ENCODE results near the gene CLTB. TPM values are rescaled to one million over a fixed set of nuclear protein-coding genes. Genes with fewer than 3 reads are reported as not detected.

Gene CLTB
- total RNA-seq, 1 donor from 2014 or later, result 95.1 TPM

- no peak for TF ChIP-seq CTCF (IDR thresholded peaks at IDR 0.05)
- peaks cover 27% of the 10 kb centered on the region for H3K4me1 Mint-ChIP-seq (ENCODE audit: unreplicated experiment)
- no peak for DNase-seq (ENCODE audit: extremely low spot score, unreplicated experiment)
Measured at GRCh38 chr5:176387384-176387925, 28.9 kb downstream of the CLTB start.

GRCh38 chr5:176386491-176386890 is 29.8 kb downstream of the CLTB start:
- Mint-ChIP-seq H3K9me3 (ENCODE audit: unreplicated experiment) (no peaks in the 10 kb centered on the region), H3K4me1 (ENCODE audit: unreplicated experiment) (peaks cover 27% of the 10 kb centered on the region), H3K36me3 (ENCODE audit: unreplicated experiment) (peaks cover 13% of the 10 kb centered on the region), H3K4me3 (ENCODE audit: unreplicated experiment) (peak overlapping the region; percentile 50), H3K27me3 (ENCODE audit: unreplicated experiment) (no peaks in the 10 kb centered on the region), H3K27ac (ENCODE audit: unreplicated experiment) (no peak overlapping the region)
- TF ChIP-seq CTCF (IDR thresholded peaks at IDR 0.05), result no peak
- no peak for DNase-seq (ENCODE audit: extremely low spot score, unreplicated experiment)

More at GRCh38 chr5:176387384-176387925, 28.9 kb downstream of the CLTB start:
- Mint-ChIP-seq H3K9me3 (ENCODE audit: unreplicated experiment) (no peaks in the 10 kb centered on the region), H3K27ac (ENCODE audit: unreplicated experiment) (peak overlapping the region; percentile 98), H3K36me3 (ENCODE audit: unreplicated experiment) (peaks cover 19% of the 10 kb centered on the region), H3K4me3 (ENCODE audit: unreplicated experiment) (peak overlapping the region; percentile 93), H3K27me3 (ENCODE audit: unreplicated experiment) (no peaks in the 10 kb centered on the region)

GRCh38 chr5:176384991-176385390 is 31.3 kb downstream of the CLTB start:
- Mint-ChIP-seq H3K9me3 (ENCODE audit: unreplicated experiment) (no peaks in the 10 kb centered on the region), H3K36me3 (ENCODE audit: unreplicated experiment) (peaks cover 13% of the 10 kb centered on the region), H3K4me3 (ENCODE audit: unreplicated experiment) (no peak overlapping the region), H3K27ac (ENCODE audit: unreplicated experiment) (no peak overlapping the region), H3K4me1 (ENCODE audit: unreplicated experiment) (peaks cover 26% of the 10 kb centered on the region), H3K27me3 (ENCODE audit: unreplicated experiment) (no peaks in the 10 kb centered on the region)
- no peak for TF ChIP-seq CTCF (IDR thresholded peaks at IDR 0.05)
- DNase-seq (ENCODE audit: extremely low spot score, unreplicated experiment), result no peak

- no peaks in the 10 kb centered on the region for H3K27me3 Mint-ChIP-seq (ENCODE audit: unreplicated experiment)
- H3K9me3 Mint-ChIP-seq (ENCODE audit: unreplicated experiment), result no peaks in the 10 kb centered on the region
- H3K27ac Mint-ChIP-seq (ENCODE audit: unreplicated experiment), result no peak overlapping the region
- H3K36me3 Mint-ChIP-seq (ENCODE audit: unreplicated experiment), result peaks cover 17% of the 10 kb centered on the region
- no peak overlapping the region for H3K4me3 Mint-ChIP-seq (ENCODE audit: unreplicated experiment)
- H3K4me1 Mint-ChIP-seq (ENCODE audit: unreplicated experiment), result peaks cover 23% of the 10 kb centered on the region
- no peak for TF ChIP-seq CTCF (IDR thresholded peaks at IDR 0.05)
- no peak for DNase-seq (ENCODE audit: extremely low spot score, unreplicated experiment)
Measured at GRCh38 chr5:176384366-176384930, 31.9 kb downstream of the CLTB start.

GRCh38 chr5:176383961-176384360 is 32.4 kb downstream of the CLTB start:
- Mint-ChIP-seq H3K4me1 (ENCODE audit: unreplicated experiment) (peaks cover 19% of the 10 kb centered on the region), H3K27me3 (ENCODE audit: unreplicated experiment) (no peaks in the 10 kb centered on the region), H3K27ac (ENCODE audit: unreplicated experiment) (no peak overlapping the region), H3K36me3 (ENCODE audit: unreplicated experiment) (peaks cover 17% of the 10 kb centered on the region), H3K9me3 (ENCODE audit: unreplicated experiment) (no peaks in the 10 kb centered on the region), H3K4me3 (ENCODE audit: unreplicated experiment) (no peak overlapping the region)
- DNase-seq (ENCODE audit: extremely low spot score, unreplicated experiment), result no peak
- TF ChIP-seq CTCF (IDR thresholded peaks at IDR 0.05), result no peak

All from osteocyte (in vitro differentiated cells).